Activated CD4-positive, alpha-beta T cell treated with anti-CD3 and anti-CD28 coated beads, Interleukin-2, amount 10 ng/mL, durations not matched to agents 7 days and 5 days (primary cell): ENCODE data around the gene SLC37A1. TPM values are rescaled to one million over a fixed set of nuclear protein-coding genes. Genes with fewer than 3 reads are reported as not detected.
"Not testable (repeated sequence)": the region's sequence is repeated elsewhere in the genome, so short reads cannot be mapped to it uniquely, and the experiment has no call there.

Experiments used
- CTCF ChIA-PET: fragments of 350-600 bp; sonication (Branson Sonifier 250); formaldehyde crosslinking; loops from one replicate; lab custom pipeline; 2021; ENCODE audit warnings: antibody characterized with exemption; lab: Charles Lee
- POLR2A ChIA-PET: fragments of 350-600 bp; sonication (Branson Sonifier 250); formaldehyde crosslinking; loops from one replicate; lab custom pipeline; 2021; ENCODE audit warnings: antibody characterized with exemption; lab: Charles Lee
- DNase-seq: peaks from one replicate; pipeline ENCODE4 v3.0.0-alpha.2; 2020
- H3K27ac Mint-ChIP-seq: one replicate; pipeline ENCODE4 v1.8.0; 2021; ENCODE audit warnings: mild to moderate bottlenecking, moderate library complexity, mixed read lengths
- H3K27me3 Mint-ChIP-seq: one replicate; pipeline ENCODE4 v1.8.0; 2021; ENCODE audit warnings: mixed read lengths
- H3K36me3 Mint-ChIP-seq: one replicate; pipeline ENCODE4 v1.8.0; 2021; ENCODE audit warnings: low read depth, mixed read lengths
- H3K4me1 Mint-ChIP-seq: one replicate; pipeline ENCODE4 v1.8.0; 2021; ENCODE audit warnings: mixed read lengths
- H3K4me3 Mint-ChIP-seq: one replicate; pipeline ENCODE4 v1.8.0; 2021; ENCODE audit warnings: mild to moderate bottlenecking, moderate library complexity, mixed read lengths
- H3K9me3 Mint-ChIP-seq: one replicate; pipeline ENCODE4 v1.8.0; 2021; ENCODE audit warnings: mixed read lengths
- total RNA-seq, 2 experiments: library from RNA; stranded (reverse); gene quantifications; one replicate each; pipeline ENCODE4 v1.2.3, GENCODE V29; 2021

The SLC37A1 gene
- total RNA-seq, result 10 to 100 TPM; 19.2 to 20.2 TPM

DNA sequence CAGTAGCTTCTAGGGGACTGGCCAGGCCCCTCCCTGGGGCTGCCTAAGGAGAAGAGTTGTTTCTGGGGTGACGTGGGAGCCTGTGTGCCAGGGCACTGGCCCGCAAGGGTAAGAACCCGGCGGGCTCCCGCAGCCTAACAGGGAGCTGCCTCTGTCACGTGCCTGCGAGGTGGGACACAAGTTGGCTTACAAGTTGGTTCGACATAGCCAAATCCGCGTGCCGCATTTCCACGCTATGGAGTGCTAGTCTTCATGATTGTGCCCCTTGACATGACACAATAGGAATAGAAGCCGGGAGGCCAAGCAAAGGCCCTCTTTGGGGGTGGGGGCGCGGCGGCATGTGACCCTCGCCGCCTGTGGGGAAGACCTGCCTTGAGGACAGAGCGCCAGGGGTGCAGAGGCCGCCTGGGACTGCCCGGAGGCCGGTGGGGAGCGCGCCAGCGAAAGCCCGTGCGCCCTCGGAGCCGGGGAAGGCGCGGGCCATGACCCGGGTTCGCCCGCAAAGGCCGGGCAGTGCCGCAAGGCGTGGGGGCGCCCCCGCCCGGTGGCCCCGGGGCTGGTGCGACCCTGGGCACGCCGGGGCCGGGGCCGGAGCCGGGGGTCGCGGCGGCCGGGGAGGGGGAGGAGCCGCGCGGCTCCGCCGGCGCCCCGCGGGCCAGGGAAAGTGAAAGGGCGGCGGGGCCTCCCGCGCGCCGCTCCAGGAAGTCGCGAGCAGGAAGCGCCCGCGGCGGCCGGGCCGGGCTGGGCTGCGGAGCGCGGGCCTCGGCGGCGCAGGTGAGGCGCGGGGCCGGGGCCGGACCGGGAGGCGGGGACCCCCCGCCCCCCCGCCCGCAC, at the start of gene SLC37A1:
Gene SLC37A1 (plus strand): TSS at position 702 of the 834 bp plus-strand sequence. CDS start 4,603 bp downstream, outside the sequence.
- H3K27me3 Mint-ChIP-seq, result peaks cover 15% of the 10 kb centered on the region
- peaks cover 14% of the 10 kb centered on the region for H3K36me3 Mint-ChIP-seq
- CTCF ChIA-PET, result interaction anchor here (1.0 to 2.4 kb wide), 3 partner anchors 13 to 17 kb away, joined by 3 to 7 read pairs (median 4); partner anchors contain the start of gene RSPH1
- peak within 1 kb of the TSS; percentile 82 for H3K4me3 Mint-ChIP-seq
- peaks cover 29% of the 10 kb centered on the region for H3K4me1 Mint-ChIP-seq
- POLR2A ChIA-PET, result no interaction called here
- peak within 1 kb of the TSS; percentile 90 for H3K27ac Mint-ChIP-seq
- no peaks in the 10 kb centered on the region for H3K9me3 Mint-ChIP-seq
- DNase-seq, result peak; percentile 46

DNA sequence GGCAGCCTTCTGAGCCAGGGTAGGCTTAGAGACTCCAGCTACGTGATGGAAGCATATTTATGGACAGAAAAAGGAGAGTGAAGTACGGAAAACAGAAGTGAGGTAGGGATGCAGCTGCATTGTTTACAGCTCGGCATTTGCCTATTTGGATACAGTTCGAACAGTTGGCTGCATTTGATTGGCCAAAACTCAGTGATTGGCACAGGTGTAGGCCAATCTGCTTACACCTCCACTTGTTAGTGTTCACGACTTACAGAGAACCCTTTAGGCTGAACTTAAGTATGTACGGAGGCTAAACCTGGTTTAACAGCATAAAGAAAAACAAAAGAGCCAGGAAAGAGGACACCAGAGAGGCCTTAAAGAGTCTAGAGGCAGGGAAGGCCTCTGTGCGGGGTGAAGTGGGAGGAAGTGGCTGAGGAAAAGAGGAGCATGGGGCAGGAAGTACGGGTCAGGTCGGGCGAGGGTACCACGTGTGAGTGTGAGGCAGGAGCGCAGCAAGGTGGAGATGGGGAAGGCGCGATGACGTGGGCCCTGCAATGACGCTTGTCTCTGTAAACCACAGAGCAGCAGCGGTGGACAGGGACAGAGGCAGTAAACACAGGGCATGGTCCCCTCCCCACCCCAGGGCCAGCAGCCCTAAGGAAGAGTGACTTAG, 49.7 kb upstream of the SLC37A1 start:
- POLR2A ChIA-PET, result no interaction called here
- DNase-seq, result peak; percentile 57
- H3K9me3 Mint-ChIP-seq, result peaks cover 4% of the 10 kb centered on the region
- peaks cover 69% of the 10 kb centered on the region for H3K4me1 Mint-ChIP-seq
- H3K36me3 Mint-ChIP-seq, result peaks cover 8% of the 10 kb centered on the region
- H3K4me3 Mint-ChIP-seq, result peak overlapping the region; percentile 5
- peaks cover 8% of the 10 kb centered on the region for H3K27me3 Mint-ChIP-seq
- CTCF ChIA-PET, result interaction anchor here (0.6 to 1.6 kb wide), 4 partner anchors 64 to 1360 kb away, joined by 3 to 6 read pairs (median 4); no protein-coding TSS in a partner anchor
- peak overlapping the region; percentile 86 for H3K27ac Mint-ChIP-seq

GRCh38 chr21:42465008-42465802, 48.4 kb upstream of the SLC37A1 start:
- H3K4me1 Mint-ChIP-seq, result peaks cover 66% of the 10 kb centered on the region
- no peak overlapping the region for H3K4me3 Mint-ChIP-seq
- H3K27me3 Mint-ChIP-seq, result peaks cover 8% of the 10 kb centered on the region
- peaks cover 4% of the 10 kb centered on the region for H3K9me3 Mint-ChIP-seq
- H3K27ac Mint-ChIP-seq, result no peak overlapping the region
- peaks cover 8% of the 10 kb centered on the region for H3K36me3 Mint-ChIP-seq
- ChIA-PET POLR2A (no interaction called here), CTCF (no interaction called here)
- DNase-seq, result no peak

DNA sequence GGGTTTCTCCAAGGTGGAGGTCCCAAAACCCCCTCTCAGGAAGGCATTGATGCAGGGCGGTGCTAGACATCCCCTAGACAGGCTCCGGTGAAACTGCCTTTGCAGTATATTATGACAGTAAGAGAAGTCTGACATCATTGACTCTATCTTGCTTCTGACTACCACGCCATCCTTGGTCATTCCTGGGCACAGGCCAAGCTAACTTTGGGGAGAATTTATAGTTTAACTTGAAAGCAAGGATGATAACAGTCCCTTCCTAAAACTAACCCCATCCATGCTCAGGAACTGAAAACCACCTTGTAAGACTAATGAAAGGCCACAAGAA, 47.9 kb upstream of the SLC37A1 start:
- ChIA-PET POLR2A (no interaction called here), CTCF (no interaction called here)
- H3K9me3 Mint-ChIP-seq, result peaks cover 4% of the 10 kb centered on the region
- peaks cover 60% of the 10 kb centered on the region for H3K4me1 Mint-ChIP-seq
- H3K27me3 Mint-ChIP-seq, result peaks cover 8% of the 10 kb centered on the region
- H3K4me3 Mint-ChIP-seq, result no peak overlapping the region
- no peak overlapping the region for H3K27ac Mint-ChIP-seq
- no peak for DNase-seq
- peaks cover 8% of the 10 kb centered on the region for H3K36me3 Mint-ChIP-seq

- ChIA-PET CTCF (interaction anchor here (0.9 to 2.5 kb wide), 3 partner anchors 10 to 61 kb away, joined by 3 to 18 read pairs (median 4); no protein-coding TSS in a partner anchor), POLR2A (no interaction called here)
- DNase-seq, result no peak
- H3K36me3 Mint-ChIP-seq, result peaks cover 8% of the 10 kb centered on the region
- H3K27ac Mint-ChIP-seq, result no peak overlapping the region
- H3K4me3 Mint-ChIP-seq, result no peak overlapping the region
- H3K27me3 Mint-ChIP-seq, result peaks cover 8% of the 10 kb centered on the region
- peaks cover 51% of the 10 kb centered on the region for H3K4me1 Mint-ChIP-seq
- H3K9me3 Mint-ChIP-seq, result peaks cover 4% of the 10 kb centered on the region
Measured at GRCh38 chr21:42466700-42467099, 47.0 kb upstream of the SLC37A1 start.

- Mint-ChIP-seq H3K9me3 (peaks cover 4% of the 10 kb centered on the region), H3K36me3 (peaks cover 8% of the 10 kb centered on the region), H3K4me3 (no peak overlapping the region), H3K4me1 (peaks cover 44% of the 10 kb centered on the region), H3K27me3 (peaks cover 8% of the 10 kb centered on the region), H3K27ac (no peak overlapping the region)
- POLR2A ChIA-PET, result no interaction called here
- CTCF ChIA-PET, result interaction anchor here (0.9 to 2.5 kb wide), 4 partner anchors 11 to 130 kb away, joined by 3 to 18 read pairs (median 4); no protein-coding TSS in a partner anchor
- DNase-seq, result peak; percentile 45
Measured at GRCh38 chr21:42467140-42467983, 46.3 kb upstream of the SLC37A1 start.

- H3K9me3 Mint-ChIP-seq, result no peaks in the 10 kb centered on the region
- ChIA-PET POLR2A (no interaction called here), CTCF (interaction anchor here (1.1 to 2.5 kb wide), 2 partner anchors 12 to 131 kb away, joined by 3 to 18 read pairs; no protein-coding TSS in a partner anchor)
- peaks cover 34% of the 10 kb centered on the region for H3K4me1 Mint-ChIP-seq
- peaks cover 4% of the 10 kb centered on the region for H3K36me3 Mint-ChIP-seq
- peaks cover 8% of the 10 kb centered on the region for H3K27me3 Mint-ChIP-seq
- H3K27ac Mint-ChIP-seq, result no peak overlapping the region
- no peak overlapping the region for H3K4me3 Mint-ChIP-seq
- no peak for DNase-seq
Measured at GRCh38 chr21:42468491-42469131, 45.0 kb upstream of the SLC37A1 start.

- no peak for DNase-seq
- CTCF ChIA-PET, result interaction anchor here (0.7 kb wide), 1 partner anchor 272 kb away, joined by 3 read pairs; no protein-coding TSS in a partner anchor
- Mint-ChIP-seq H3K27ac (no peak overlapping the region), H3K27me3 (peaks cover 10% of the 10 kb centered on the region), H3K9me3 (no peaks in the 10 kb centered on the region), H3K4me1 (peaks cover 28% of the 10 kb centered on the region), H3K36me3 (peaks cover under 1% of the 10 kb centered on the region), H3K4me3 (no peak overlapping the region)
- POLR2A ChIA-PET, result no interaction called here
Measured at GRCh38 chr21:42469272-42469671, 44.4 kb upstream of the SLC37A1 start.

DNA sequence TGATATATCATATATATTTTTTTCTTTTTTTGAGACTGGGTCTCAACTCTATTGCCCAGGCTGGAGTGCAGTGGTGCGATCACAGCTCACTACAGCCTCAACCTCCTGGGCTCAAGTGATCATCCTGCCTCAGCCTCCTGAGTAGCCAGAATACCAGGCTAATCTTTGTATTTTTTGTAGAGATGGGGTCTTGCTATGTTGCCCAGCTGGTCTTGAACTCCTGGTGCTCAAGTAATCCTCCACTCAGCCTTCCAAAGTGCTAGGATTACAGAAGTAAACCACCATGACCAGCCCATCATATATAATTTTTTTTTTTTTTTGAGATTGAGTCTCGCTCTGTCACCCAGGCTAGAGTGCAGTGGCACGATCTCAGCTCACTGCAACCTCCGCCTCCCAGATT, 43.9 kb upstream of the SLC37A1 start:
- POLR2A ChIA-PET, H3K4me3 Mint-ChIP-seq, H3K36me3 Mint-ChIP-seq, DNase-seq, H3K27ac Mint-ChIP-seq, H3K9me3 Mint-ChIP-seq: not testable (repeated sequence)
- Mint-ChIP-seq H3K27me3 (peaks cover 11% of the 10 kb centered on the region), H3K4me1 (peaks cover 25% of the 10 kb centered on the region)
- CTCF ChIA-PET, result interaction anchor here (0.7 kb wide), 1 partner anchor 272 kb away, joined by 3 read pairs; no protein-coding TSS in a partner anchor

- Mint-ChIP-seq H3K4me3 (no peak overlapping the region), H3K9me3 (no peaks in the 10 kb centered on the region), H3K27ac (no peak overlapping the region), H3K36me3 (no peaks in the 10 kb centered on the region), H3K4me1 (peaks cover 14% of the 10 kb centered on the region), H3K27me3 (peaks cover 11% of the 10 kb centered on the region)
- DNase-seq, result no peak
- CTCF ChIA-PET, result interaction anchor here (1.0 kb wide), 1 partner anchor 132 kb away, joined by 3 read pairs; no protein-coding TSS in a partner anchor
- POLR2A ChIA-PET, result no interaction called here
Measured at GRCh38 chr21:42471206-42471605, 42.4 kb upstream of the SLC37A1 start.

GRCh38 chr21:42471716-42472330, 41.8 kb upstream of the SLC37A1 start:
- POLR2A ChIA-PET, result no interaction called here

More at GRCh38 chr21:42471716-42472330, 41.8 kb upstream of the SLC37A1 start:
- peaks cover 11% of the 10 kb centered on the region for H3K4me1 Mint-ChIP-seq
- H3K27ac Mint-ChIP-seq, result no peak overlapping the region
- no peaks in the 10 kb centered on the region for H3K9me3 Mint-ChIP-seq
- no peaks in the 10 kb centered on the region for H3K36me3 Mint-ChIP-seq
- DNase-seq, result no peak
- CTCF ChIA-PET, result no interaction called here
- no peak overlapping the region for H3K4me3 Mint-ChIP-seq
- peaks cover 11% of the 10 kb centered on the region for H3K27me3 Mint-ChIP-seq
